Muscle layer of colon (tissue), 2 donors: ENCODE measurements around the gene PCDH18.
"Not testable (repeated sequence)": the region's sequence is repeated elsewhere in the genome, so short reads cannot be mapped to it uniquely, and the experiment has no call there.

Experiments
- H3K27ac ChIP-seq: one replicate; pipeline ENCODE4 v1.7.0; 2013; ENCODE audit warnings: low read depth, mild to moderate bottlenecking, low read length, moderate library complexity
- H3K27me3 ChIP-seq, 2 donors: one replicate each; pipeline ENCODE4 v1.7.0; 2013; ENCODE audit warnings: low read length in 2 of 2, mild to moderate bottlenecking in 2 of 2; ENCODE audit not compliant: insufficient read depth in 2 of 2, control insufficient read depth in 1 of 2
- H3K36me3 ChIP-seq: one replicate; pipeline ENCODE4 v1.7.0; 2013; ENCODE audit warnings: mild to moderate bottlenecking, low read length; ENCODE audit not compliant: insufficient read depth
- H3K4me1 ChIP-seq: one replicate; pipeline ENCODE4 v1.7.0; 2013; ENCODE audit warnings: mild to moderate bottlenecking, low read length; ENCODE audit not compliant: insufficient read depth
- H3K4me3 ChIP-seq, 2 donors: one replicate each; pipeline ENCODE4 v1.7.0; 2013; ENCODE audit warnings: low read length in 2 of 2, low read depth in 1 of 2, mild to moderate bottlenecking in 1 of 2, moderate library complexity in 1 of 2
- H3K9ac ChIP-seq: one replicate; pipeline ENCODE4 v1.7.0; 2013; ENCODE audit warnings: low read length
- H3K9me3 ChIP-seq: one replicate; pipeline ENCODE4 v1.7.0; 2013; ENCODE audit warnings: mild to moderate bottlenecking, low read length
- donor health status: abdominal sarcoma.
- donor health status: Adenocarcinoma of cecum.

Gene PCDH18

DNA sequence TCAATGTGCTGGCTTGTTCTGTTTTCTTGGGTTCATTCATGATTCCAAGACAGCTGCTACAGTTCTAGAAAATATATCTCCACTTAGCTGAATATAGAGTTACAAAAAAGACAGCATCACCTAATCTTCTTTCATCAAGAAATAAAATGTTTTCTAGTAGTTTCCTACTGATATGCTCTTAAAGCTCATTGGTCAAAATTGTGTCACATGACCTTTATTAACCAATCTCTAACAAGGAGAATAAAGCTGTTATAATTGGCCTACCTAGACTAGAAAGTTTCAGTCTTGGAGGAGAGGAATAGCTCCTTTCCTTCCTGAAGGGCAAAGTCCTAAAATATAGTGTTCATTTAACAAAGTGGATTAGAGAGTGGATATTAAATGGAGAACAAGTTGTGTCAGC is 8.1 kb upstream of the PCDH18 start:
- no peaks in the 10 kb centered on the region for H3K9me3 ChIP-seq
- no peaks in the 10 kb centered on the region for H3K36me3 ChIP-seq
- H3K4me3 ChIP-seq = no peak overlapping the region
- peaks cover 18% of the 10 kb centered on the region for H3K4me1 ChIP-seq
- H3K27me3 ChIP-seq = no peaks in the 10 kb centered on the region
- H3K27ac ChIP-seq = no peak overlapping the region
- H3K9ac ChIP-seq = no peak overlapping the region

DNA sequence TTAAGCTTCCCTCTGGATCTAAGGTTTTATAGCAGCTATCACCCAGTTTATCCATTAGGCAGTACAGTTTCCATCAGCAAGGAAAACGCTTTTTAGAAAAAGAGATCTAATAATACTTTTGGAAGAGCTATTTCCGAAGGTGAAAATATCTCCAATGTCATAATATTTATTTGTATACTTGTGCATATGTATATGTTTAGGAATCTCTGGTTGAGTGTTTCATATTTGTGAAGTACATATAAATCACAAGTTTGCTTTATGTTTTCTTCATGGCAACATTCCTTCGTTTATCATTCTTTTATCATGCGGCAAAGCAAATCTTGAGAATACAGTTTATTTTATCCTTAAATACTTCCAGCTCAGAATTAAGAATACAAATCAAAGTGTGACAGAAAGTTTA is 6.2 kb upstream of the PCDH18 start:
- no peaks in the 10 kb centered on the region for H3K9me3 ChIP-seq
- peaks cover 15% of the 10 kb centered on the region for H3K4me1 ChIP-seq
- no peaks in the 10 kb centered on the region for H3K27me3 ChIP-seq
- H3K36me3 ChIP-seq = no peaks in the 10 kb centered on the region
- peak overlapping the region; percentile 12 for H3K27ac ChIP-seq
- H3K4me3 ChIP-seq = no peak overlapping the region
- no peak overlapping the region for H3K9ac ChIP-seq

DNA sequence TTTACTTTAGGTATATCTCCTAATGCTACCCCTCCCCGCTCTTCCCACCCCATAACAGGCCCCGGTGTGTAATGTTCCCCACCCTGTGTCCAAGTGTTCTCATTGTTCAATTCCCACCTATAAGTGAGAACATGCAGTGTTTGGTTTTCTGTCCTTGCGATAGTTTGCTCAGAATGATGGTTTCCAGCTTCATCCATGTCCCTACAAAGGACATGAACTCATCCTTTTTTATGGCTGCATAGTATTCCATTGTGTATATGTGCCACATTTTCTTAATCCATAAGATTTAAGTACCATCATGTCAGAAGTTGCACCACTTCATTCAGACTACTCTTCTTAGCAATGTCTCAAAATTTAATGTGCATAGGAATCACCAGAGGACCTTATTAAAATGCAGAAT is 5.5 kb upstream of the PCDH18 start:
- not testable (repeated sequence) for H3K4me1 ChIP-seq, H3K27ac ChIP-seq, H3K9me3 ChIP-seq

DNA sequence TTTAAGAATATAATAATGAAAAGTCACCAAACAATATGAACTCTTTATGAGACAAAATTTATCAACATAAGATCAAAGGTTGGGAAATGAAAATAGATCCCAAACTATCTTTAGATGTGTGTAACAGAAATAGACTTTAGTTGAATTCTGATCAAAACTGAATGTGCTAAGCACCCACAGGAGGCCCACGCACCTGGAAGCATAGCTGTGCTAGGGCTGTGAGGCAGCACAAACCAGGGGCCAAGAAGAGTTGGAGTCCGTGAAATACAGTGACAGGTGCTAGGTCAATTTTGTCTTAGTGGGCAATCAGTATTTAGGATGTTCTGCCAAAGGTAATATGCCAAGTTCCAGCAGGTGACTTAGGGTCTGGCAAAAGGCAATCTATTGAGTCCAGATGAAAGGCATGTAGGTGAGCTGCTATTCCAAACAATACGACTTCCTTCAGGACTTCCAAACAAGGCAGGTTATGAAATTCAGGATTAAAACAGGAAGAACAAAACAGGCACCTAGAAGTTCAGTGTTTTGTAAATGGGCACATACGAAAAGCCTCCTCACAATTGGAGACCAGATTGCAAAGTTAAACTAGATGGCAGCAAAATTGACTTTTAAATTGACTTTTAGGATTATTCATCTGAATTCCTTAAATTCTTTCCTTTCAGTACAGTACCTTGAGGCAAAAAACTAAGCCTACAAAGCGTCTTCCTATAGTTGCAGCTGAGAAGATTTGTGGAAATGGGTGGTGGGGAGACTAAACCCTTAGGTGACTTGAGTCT is 4.7 kb upstream of the PCDH18 start:
- no peaks in the 10 kb centered on the region for H3K36me3 ChIP-seq

More for the DNA sequence above, 5.5 kb upstream of the PCDH18 start:
- H3K36me3 ChIP-seq, H3K9ac ChIP-seq, H3K4me3 ChIP-seq, H3K27me3 ChIP-seq: not testable (repeated sequence)

DNA sequence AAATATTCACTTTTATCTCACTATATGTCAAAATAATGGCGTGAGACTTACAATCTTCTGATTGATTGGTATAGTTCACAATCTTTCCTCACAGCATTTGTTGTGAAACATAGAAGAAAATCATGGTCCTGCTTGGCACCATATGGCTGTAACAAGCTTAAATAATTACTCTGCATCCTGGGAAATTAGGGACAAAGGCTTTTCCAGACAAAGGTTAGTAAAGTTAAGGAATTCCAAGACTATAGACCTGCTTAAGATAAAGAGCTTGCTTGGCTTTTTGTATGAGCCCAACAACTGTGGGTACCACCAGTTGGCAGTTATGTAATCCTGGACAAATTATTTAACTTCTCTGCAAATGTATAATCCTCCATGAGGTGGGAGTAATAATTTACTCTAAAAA is 3.4 kb upstream of the PCDH18 start:
- Histone ChIP-seq H3K4me1 (peaks cover 7% of the 10 kb centered on the region), H3K36me3 (no peaks in the 10 kb centered on the region), H3K27ac (no peak overlapping the region), H3K4me3 (no peak overlapping the region), H3K9me3 (no peaks in the 10 kb centered on the region), H3K9ac (no peak overlapping the region), H3K27me3 (no peaks in the 10 kb centered on the region)

More for the DNA sequence above, 4.7 kb upstream of the PCDH18 start:
- H3K9me3 ChIP-seq = no peaks in the 10 kb centered on the region
- no peak overlapping the region for H3K4me3 ChIP-seq
- no peak overlapping the region for H3K9ac ChIP-seq
- H3K27ac ChIP-seq = no peak overlapping the region
- no peaks in the 10 kb centered on the region for H3K27me3 ChIP-seq
- peaks cover 7% of the 10 kb centered on the region for H3K4me1 ChIP-seq

DNA sequence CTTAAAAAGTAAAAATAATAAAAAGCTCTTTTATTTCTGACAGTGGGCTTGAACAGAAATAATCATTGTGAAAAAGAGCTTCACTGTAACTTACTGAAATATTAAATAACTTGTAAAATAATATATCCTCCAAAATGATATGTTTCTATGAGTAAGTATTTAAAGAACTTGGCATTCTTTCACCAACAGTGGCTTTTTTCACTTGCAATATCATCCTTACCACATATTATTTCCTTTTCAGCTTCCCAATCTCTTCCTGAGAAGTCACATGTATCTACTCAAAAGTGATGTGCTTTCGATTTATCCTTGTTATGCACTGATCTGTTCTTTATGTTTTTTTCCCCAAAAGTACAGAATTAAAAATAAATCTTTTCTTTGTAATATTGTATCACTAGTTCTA is 2.2 kb upstream of the PCDH18 start:
- no peaks in the 10 kb centered on the region for H3K9me3 ChIP-seq
- H3K27me3 ChIP-seq = no peaks in the 10 kb centered on the region
- H3K9ac ChIP-seq = no peak overlapping the region
- no peak overlapping the region for H3K27ac ChIP-seq
- H3K4me3 ChIP-seq = no peak overlapping the region
- H3K4me1 ChIP-seq = peaks cover 7% of the 10 kb centered on the region
- no peaks in the 10 kb centered on the region for H3K36me3 ChIP-seq

DNA sequence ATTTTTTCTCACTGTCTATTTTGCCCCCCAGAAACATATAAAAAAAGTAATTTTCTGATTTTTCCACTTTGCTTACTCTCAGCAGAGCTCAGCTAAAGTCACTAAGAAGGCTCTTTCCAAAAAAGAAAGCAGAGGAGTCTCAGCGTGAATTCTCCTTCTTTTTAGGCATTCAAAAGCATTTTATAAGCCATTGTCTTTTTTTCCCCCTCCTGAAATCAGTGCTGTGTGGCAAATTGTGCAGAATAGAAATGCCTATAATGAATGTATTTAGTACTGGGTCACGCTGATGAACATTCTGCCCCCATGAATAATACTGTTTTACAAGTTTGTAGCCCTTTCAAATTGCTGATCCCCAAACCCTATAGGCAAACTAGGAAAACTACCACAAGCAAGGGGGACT is 1.6 kb upstream of the PCDH18 start:
- H3K4me1 ChIP-seq = peaks cover 7% of the 10 kb centered on the region
- H3K36me3 ChIP-seq = no peaks in the 10 kb centered on the region
- H3K27ac ChIP-seq = no peak overlapping the region
- H3K27me3 ChIP-seq = no peaks in the 10 kb centered on the region
- H3K9ac ChIP-seq = no peak overlapping the region
- H3K9me3 ChIP-seq = no peaks in the 10 kb centered on the region
- peak overlapping the region in 1 of 2 donors; percentile 86 for H3K4me3 ChIP-seq

DNA sequence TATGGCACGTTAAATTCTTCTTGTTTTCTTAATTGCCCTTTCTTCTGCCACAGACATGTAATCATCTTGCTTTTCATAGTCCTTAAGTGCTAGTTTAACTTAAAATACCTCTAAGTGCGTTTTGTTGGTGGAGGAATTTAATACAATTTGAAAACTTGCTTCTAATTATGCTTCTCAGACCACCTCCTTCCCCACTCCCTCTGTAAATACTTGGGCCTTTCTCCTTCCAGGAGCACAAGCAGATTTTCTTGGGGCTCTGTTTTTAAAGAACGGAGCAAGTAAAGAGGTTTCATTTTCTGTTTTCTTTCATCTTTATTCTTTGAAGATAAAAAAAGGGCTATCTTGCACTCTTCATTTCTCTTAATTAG is 559 bp upstream of the PCDH18 start:
- peak overlapping the region; percentile 37 for H3K9ac ChIP-seq
- H3K36me3 ChIP-seq = peaks cover 3% of the 10 kb centered on the region
- no peaks in the 10 kb centered on the region for H3K9me3 ChIP-seq
- peak overlapping the region; percentile 45 to 86 for H3K4me3 ChIP-seq
- H3K27ac ChIP-seq = peak overlapping the region; percentile 92
- peaks cover 7% of the 10 kb centered on the region for H3K4me1 ChIP-seq
- no peaks in the 10 kb centered on the region for H3K27me3 ChIP-seq

DNA sequence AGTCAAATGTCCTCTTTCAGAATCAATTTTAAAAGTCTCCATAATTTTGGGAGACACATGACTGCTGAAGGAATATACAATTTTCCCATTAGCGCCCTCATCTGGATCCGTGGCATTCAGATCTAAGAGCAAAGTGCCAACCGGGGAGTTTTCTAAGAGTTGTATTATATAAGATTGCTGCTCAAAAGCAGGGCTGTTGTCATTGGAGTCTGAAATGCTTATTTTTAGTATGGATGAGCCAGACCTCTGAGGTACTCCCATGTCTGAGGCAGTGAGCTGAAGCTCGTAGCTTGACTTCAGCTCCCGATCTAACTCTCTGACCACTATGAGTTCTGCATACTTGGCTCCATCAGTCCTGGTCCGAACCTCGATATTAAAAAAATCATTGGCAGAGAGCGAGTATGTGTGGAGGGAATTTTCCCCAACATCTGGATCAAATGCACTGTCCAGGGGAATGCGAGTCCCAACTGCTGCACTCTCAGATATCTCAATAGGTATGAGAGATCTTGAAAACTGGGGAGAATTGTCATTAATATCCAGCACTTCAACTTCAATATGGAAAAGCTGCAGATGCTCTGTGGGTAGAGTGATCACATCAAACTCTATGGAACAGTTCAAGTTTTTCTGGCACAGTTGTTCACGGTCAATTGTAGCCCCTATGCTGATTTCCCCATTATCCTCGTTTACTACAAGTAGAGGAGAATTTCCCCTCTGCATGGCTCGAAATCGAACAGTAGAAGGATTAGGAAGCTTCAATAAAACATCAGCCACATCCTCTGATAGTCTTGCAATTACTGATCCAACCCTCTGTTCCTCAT is 917 bp downstream of the PCDH18 start:
- Histone ChIP-seq H3K36me3 (peaks cover 8% of the 10 kb centered on the region), H3K9ac (peak overlapping the region; percentile 39), H3K4me1 (peaks cover 7% of the 10 kb centered on the region), H3K9me3 (no peaks in the 10 kb centered on the region), H3K27me3 (no peaks in the 10 kb centered on the region), H3K4me3 (peak overlapping the region; percentile 55 to 86), H3K27ac (peak overlapping the region; percentile 92)

DNA sequence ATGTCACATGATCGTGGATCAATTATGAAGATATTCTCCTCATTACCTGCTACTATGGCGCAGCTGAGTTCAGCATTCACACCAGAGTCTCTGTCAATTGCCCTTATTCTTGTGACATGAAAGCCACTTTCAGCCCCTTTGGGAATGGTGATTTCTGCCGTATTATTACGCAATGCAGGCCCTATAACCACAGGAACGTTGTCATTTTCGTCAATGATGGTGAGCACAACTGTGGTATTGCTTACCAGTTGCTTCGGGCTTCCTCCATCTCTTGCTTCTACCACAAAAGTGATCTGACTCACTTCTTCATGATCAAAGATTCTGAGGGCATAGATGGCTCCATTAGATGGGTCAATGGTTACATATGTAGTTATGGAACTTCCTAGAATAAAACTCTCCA is 2.1 kb downstream of the PCDH18 start:
- H3K27ac ChIP-seq = peak overlapping the region; percentile 92
- peaks cover 12% of the 10 kb centered on the region for H3K4me1 ChIP-seq
- H3K4me3 ChIP-seq = peak overlapping the region; percentile 44 to 86
- H3K9ac ChIP-seq = peak overlapping the region; percentile 39
- peaks cover 8% of the 10 kb centered on the region for H3K36me3 ChIP-seq
- H3K9me3 ChIP-seq = no peaks in the 10 kb centered on the region
- H3K27me3 ChIP-seq = no peaks in the 10 kb centered on the region

DNA sequence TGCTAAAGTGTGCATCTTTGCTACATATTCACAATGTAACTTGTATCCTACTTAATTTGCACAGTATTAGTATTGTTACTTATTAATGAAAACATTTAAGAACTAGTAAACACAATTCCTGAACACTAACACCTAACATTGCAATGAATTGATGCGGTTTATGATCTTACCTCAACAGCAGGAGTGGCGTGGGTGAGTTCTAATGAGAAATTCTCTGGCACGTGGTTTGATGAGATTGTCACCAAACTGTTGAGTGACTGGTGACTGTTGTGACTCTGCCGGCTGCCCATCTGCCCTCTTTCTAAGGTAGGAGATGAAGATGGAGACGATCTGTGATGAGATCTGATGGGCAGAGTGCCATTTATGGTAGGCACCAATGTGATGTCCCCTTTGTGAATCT is 2.9 kb downstream of the PCDH18 start:
- H3K9ac ChIP-seq = peak overlapping the region; percentile 39
- peak overlapping the region; percentile 62 for H3K27ac ChIP-seq
- no peaks in the 10 kb centered on the region for H3K27me3 ChIP-seq
- peaks cover 20% of the 10 kb centered on the region for H3K4me1 ChIP-seq
- peaks cover 10% of the 10 kb centered on the region for H3K36me3 ChIP-seq
- peak overlapping the region; percentile 44 to 86 for H3K4me3 ChIP-seq
- no peaks in the 10 kb centered on the region for H3K9me3 ChIP-seq
